Measurements from ENCODE around the gene PDE4D.

PDE4D gene

DNA sequence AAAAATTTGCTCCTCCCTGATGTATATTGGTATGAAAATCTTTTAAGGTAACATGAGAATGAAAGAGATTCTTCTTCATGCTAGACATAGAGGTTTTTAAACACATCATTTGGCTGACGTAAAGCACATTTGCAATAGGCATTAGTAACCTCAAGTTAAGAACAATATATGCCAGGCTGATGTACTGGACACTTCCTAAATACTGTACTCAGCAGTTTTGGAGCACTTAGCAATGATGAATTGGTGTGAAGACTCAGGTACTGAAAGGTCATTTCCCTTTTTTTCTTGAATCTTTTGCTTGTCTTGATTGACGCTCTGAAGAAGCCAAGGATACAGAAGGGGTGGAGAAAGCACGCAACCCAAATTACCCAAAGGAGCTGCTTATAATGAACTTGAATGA, 322.5 kb downstream of the PDE4D start:
- TF ChIP-seq Cebpa-rat (IDR thresholded peaks at IDR 0.05), result no peak
- Histone ChIP-seq H3K4me3 (no peak overlapping the region), H3K27ac (no peak overlapping the region)

GRCh38 chr5:59569608-59570334, 323.8 kb downstream of the PDE4D start:
- Histone ChIP-seq H3K9me3 (replicated peaks in 1 of 11) (no peaks in the 10 kb centered on the region), H3K9ac (no peak overlapping the region), H3K4me1 (peaks cover 0 to 14% (median 8%) of the 10 kb centered on the region in 10 experiments; a peak in 9 of 20 replicates), H3K27ac (no peak overlapping the region), H4K20me1 (no peaks in the 10 kb centered on the region), H3K36me3 (no peaks in the 10 kb centered on the region), H3K4me2 (no peak overlapping the region), H3K4me3 (no peak overlapping the region), H3K27me3 (no peaks in the 10 kb centered on the region)
- no peak for TF ChIP-seq Cebpa-rat (IDR thresholded peaks at IDR 0.05)

More for the DNA sequence above, 322.5 kb downstream of the PDE4D start:
- Histone ChIP-seq H3K4me1 (peaks cover 0 to under 1% (median 0%) of the 10 kb centered on the region in 10 experiments; a peak in 1 of 20 replicates), H3K27me3 (no peaks in the 10 kb centered on the region), H3K4me2 (no peak overlapping the region), H3K9ac (no peak overlapping the region), H3K36me3 (no peaks in the 10 kb centered on the region), H3K9me3 (replicated peaks in 1 of 11) (no peaks in the 10 kb centered on the region), H4K20me1 (no peaks in the 10 kb centered on the region)

GRCh38 chr5:59569158-59569557, 324.4 kb downstream of the PDE4D start:
- peaks cover 0 to 18% (median 8%) of the 10 kb centered on the region in 10 experiments; a peak in 10 of 20 replicates for H3K4me1 ChIP-seq
- no peaks in the 10 kb centered on the region for H3K27me3 ChIP-seq
- no peaks in the 10 kb centered on the region for H3K9me3 ChIP-seq (replicated peaks in 1 of 11)
- H3K27ac ChIP-seq, result no peak overlapping the region
- no peaks in the 10 kb centered on the region for H3K36me3 ChIP-seq
- TF ChIP-seq Cebpa-rat (IDR thresholded peaks at IDR 0.05), result no peak
- no peak overlapping the region for H3K4me2 ChIP-seq
- no peaks in the 10 kb centered on the region for H4K20me1 ChIP-seq
- no peak overlapping the region for H3K4me3 ChIP-seq
- H3K9ac ChIP-seq, result no peak overlapping the region

DNA sequence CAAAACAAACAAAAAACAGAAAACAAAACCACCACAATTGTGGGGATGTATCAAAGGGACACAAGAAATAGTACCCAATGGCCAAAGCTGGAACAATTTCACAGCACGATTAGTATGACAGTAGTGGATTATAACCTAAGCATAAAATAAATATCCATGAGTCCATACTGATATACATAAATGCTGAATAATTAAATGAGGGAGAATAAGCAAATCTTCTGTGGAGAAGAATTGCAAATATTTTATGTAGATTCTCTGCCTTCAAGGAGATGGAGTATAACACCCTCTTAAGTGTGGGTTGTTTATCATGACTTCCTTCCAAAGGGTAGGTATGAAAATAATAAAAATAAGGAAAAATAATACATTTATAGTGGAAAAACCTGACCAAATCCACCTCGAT, 325.4 kb downstream of the PDE4D start:
- Histone ChIP-seq H3K27ac (no peak overlapping the region), H3K9me3 (replicated peaks in 1 of 11) (no peaks in the 10 kb centered on the region)

DNA sequence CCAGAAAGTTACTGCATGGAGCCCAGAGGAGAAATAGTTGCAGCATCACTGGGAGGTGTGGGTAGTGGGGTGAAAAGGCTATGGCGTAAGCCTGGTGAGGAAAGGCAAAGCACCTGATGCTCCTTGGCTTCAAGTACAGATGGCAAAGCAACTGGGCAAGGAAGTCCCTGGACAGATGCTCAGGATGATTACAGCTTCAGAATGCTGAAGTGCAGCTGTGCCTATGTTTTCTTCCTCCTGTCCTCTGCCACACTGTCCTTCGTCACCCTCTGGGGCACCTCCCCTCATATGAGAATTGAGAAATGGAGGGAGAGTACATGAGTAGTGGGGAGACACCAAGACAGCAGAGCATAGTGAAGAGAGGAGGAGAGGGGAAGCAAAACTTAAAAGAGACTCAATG, 328.0 kb downstream of the PDE4D start:
- Histone ChIP-seq H3K36me3 (no peaks in the 10 kb centered on the region), H3K27me3 (no peaks in the 10 kb centered on the region), H4K20me1 (no peaks in the 10 kb centered on the region), H3K4me2 (peak overlapping the region in 8 of 11 experiments; percentile 6 to 43 (median 25); a peak in 11 of 22 replicates), H3K4me3 (no peak overlapping the region), H3K4me1 (peaks cover 16 to 45% (median 32%) of the 10 kb centered on the region in 10 experiments), H3K9ac (peak overlapping the region in 1 of 11 experiments; percentile 27; a peak in 2 of 22 replicates), H3K27ac (peak overlapping the region in 6 of 11 experiments; percentile 55 to 84 (median 78); a peak in 9 of 22 replicates), H3K9me3 (replicated peaks in 1 of 11) (no peaks in the 10 kb centered on the region)
- TF ChIP-seq Cebpa-rat (IDR thresholded peaks at IDR 0.05), result peak in 6 of 11 experiments; percentile 19 to 71 (median 48); a peak in 7 of 22 replicates

More for the DNA sequence above, 325.4 kb downstream of the PDE4D start:
- Histone ChIP-seq H3K4me1 (peaks cover 3 to 27% (median 16%) of the 10 kb centered on the region in 10 experiments; a peak in 19 of 20 replicates), H3K36me3 (no peaks in the 10 kb centered on the region), H3K9ac (no peak overlapping the region), H3K27me3 (no peaks in the 10 kb centered on the region), H3K4me2 (no peak overlapping the region), H3K4me3 (no peak overlapping the region), H4K20me1 (no peaks in the 10 kb centered on the region)
- no peak for TF ChIP-seq Cebpa-rat (IDR thresholded peaks at IDR 0.05)

- peak overlapping the region in 7 of 11 experiments; percentile 8 to 43 (median 26); a peak in 10 of 22 replicates for H3K4me2 ChIP-seq
- H4K20me1 ChIP-seq, result no peaks in the 10 kb centered on the region
- TF ChIP-seq Cebpa-rat (IDR thresholded peaks at IDR 0.05), result no peak
- no peaks in the 10 kb centered on the region for H3K9me3 ChIP-seq (replicated peaks in 1 of 11)
- H3K27me3 ChIP-seq, result no peaks in the 10 kb centered on the region
- H3K4me3 ChIP-seq, result no peak overlapping the region
- H3K9ac ChIP-seq, result peak overlapping the region in 4 of 11 experiments; percentile 18 to 37 (median 28); a peak in 6 of 22 replicates
- peak overlapping the region in 6 of 11 experiments; percentile 55 to 84 (median 78); a peak in 9 of 22 replicates for H3K27ac ChIP-seq
- H3K36me3 ChIP-seq, result no peaks in the 10 kb centered on the region
- peaks cover 16 to 45% (median 32%) of the 10 kb centered on the region in 10 experiments for H3K4me1 ChIP-seq
Observed at GRCh38 chr5:59564895-59565294, 328.6 kb downstream of the PDE4D start.

GRCh38 chr5:59562756-59563389, 330.7 kb downstream of the PDE4D start:
- Histone ChIP-seq H3K27ac (peak overlapping the region in 10 of 11 experiments; percentile 11 to 84 (median 56); a peak in 17 of 22 replicates), H3K36me3 (no peaks in the 10 kb centered on the region), H3K4me2 (peak overlapping the region; percentile 56 to 79 (median 69); a peak in 21 of 22 replicates), H3K27me3 (no peaks in the 10 kb centered on the region), H4K20me1 (no peaks in the 10 kb centered on the region), H3K4me1 (peaks cover 16 to 45% (median 32%) of the 10 kb centered on the region in 10 experiments), H3K4me3 (no peak overlapping the region), H3K9me3 (replicated peaks in 1 of 11) (no peaks in the 10 kb centered on the region), H3K9ac (peak overlapping the region in 7 of 11 experiments; percentile 13 to 71 (median 39); a peak in 8 of 22 replicates)
- TF ChIP-seq Cebpa-rat (IDR thresholded peaks at IDR 0.05), result peak in 5 of 11 experiments; percentile 7 to 89 (median 67); a peak in 8 of 22 replicates

DNA sequence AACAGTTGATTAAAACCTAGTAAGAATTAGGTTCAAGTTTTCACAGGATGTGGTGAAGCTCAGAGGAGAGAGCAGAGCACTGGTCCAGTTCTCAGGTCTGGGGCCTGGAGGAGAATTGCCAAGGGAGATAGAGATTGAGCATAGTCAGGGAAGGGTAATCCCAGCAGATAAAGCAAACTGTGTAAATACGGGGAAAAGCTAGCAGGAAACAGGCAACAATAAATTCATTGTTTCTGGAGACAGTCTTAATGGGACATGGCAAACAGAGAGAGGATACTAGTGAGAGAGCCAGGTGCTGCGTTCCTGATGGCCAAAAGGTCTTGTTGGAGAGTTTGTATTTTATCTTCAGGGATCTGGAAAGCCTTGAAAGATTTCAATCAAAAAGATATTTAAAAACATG, 333.0 kb downstream of the PDE4D start:
- no peak for TF ChIP-seq Cebpa-rat (IDR thresholded peaks at IDR 0.05)
- H3K4me2 ChIP-seq, result no peak overlapping the region
- H3K27me3 ChIP-seq, result no peaks in the 10 kb centered on the region

GRCh38 chr5:59559847-59560246, 333.7 kb downstream of the PDE4D start:
- H3K4me2 ChIP-seq, result no peak overlapping the region
- H3K27ac ChIP-seq, result 0 out of 22 replicates have a peak overlapping the region, but pooled peaks of 1 of the 11 experiments have one; percentile 7
- no peaks in the 10 kb centered on the region for H4K20me1 ChIP-seq
- no peak overlapping the region for H3K9ac ChIP-seq
- H3K4me1 ChIP-seq, result peaks cover 16 to 33% (median 26%) of the 10 kb centered on the region in 10 experiments
- H3K4me3 ChIP-seq, result no peak overlapping the region
- no peaks in the 10 kb centered on the region for H3K27me3 ChIP-seq
- no peaks in the 10 kb centered on the region for H3K36me3 ChIP-seq
- TF ChIP-seq Cebpa-rat (IDR thresholded peaks at IDR 0.05), result no peak
- H3K9me3 ChIP-seq (replicated peaks in 1 of 11), result no peaks in the 10 kb centered on the region

More for the DNA sequence above, 333.0 kb downstream of the PDE4D start:
- H3K4me3 ChIP-seq, result no peak overlapping the region
- no peaks in the 10 kb centered on the region for H3K9me3 ChIP-seq (replicated peaks in 1 of 11)
- H3K9ac ChIP-seq, result no peak overlapping the region
- H3K36me3 ChIP-seq, result no peaks in the 10 kb centered on the region
- H4K20me1 ChIP-seq, result no peaks in the 10 kb centered on the region
- peak overlapping the region in 4 of 11 experiments; percentile 29 to 84 (median 78); a peak in 5 of 22 replicates for H3K27ac ChIP-seq
- H3K4me1 ChIP-seq, result peaks cover 16 to 40% (median 30%) of the 10 kb centered on the region in 10 experiments

All from BLaER1 treated with 17β-estradiol and CSF1 and Interleukin-3, amounts not matched to agents 10 nM and 100 nM (cell line).